ENCODE measurements around the gene GAREM2. TPM values are rescaled to one million over a fixed set of nuclear protein-coding genes. Genes with fewer than 3 reads are reported as not detected.

Gene GAREM2
- total and polyA plus RNA-seq, 9 of the 15 experiments (the other 6 are each of a cell fraction or from before 2014, with no cell fraction given), result 1.7 to 12.4 (median 2.5) TPM

DNA sequence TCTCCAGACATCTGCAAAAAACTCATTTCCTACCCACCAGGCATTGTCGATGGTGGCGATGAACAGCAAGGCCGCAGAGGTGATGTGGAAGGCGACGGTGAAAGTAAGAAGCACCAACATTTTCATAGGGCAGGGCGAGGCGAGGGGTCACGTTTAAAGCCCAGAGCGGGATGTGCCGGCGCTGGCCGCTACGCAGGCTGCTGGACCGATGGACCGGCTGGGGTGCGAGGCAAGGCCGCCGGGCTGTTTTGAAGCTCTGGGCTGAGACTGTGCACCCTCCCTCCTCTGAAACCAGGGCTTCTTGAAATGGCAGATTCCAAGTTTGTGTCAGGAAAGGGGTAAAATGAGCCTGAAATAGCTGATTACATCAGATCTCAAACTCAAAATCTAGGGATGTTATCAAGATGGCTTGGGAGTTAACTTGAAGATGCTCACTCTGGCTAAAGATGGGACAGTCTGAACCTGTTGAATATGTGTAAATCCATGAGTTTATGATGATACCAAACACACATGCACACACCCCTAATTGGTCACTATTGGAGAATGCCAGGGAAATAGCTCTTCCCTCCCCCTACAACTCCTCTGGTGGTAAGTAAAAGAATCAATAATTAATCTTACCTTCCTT, 31.6 kb upstream of the GAREM2 start:
- DNase-seq (ENCODE audit: extremely low read depth in 1 of 4, low spot score in 3 of 4) (no peak), ATAC-seq (no peak), FAIRE-seq (no peak)
- peaks cover 13% of the 10 kb centered on the region; the same call in 2 of the 3 replicates for H3K36me3 ChIP-seq (ENCODE audit: control insufficient read depth, insufficient read depth, low read length)
- in situ Hi-C loops (cut with MboI) (no loop called here), intact Hi-C loops (cut with micrococcal nuclease) (no loop called here)
- ChIA-PET POLR2A (interaction anchor here (0.9 kb wide), 1 partner anchor 101 kb away, joined by 3 read pairs; no protein-coding TSS in a partner anchor), CTCF (ENCODE audit: low intra/inter-chr PET ratio) (interaction anchor here (0.9 kb wide), 1 partner anchor 290 kb away, joined by 3 read pairs; no protein-coding TSS in a partner anchor)
- H3K4me2 ChIP-seq (ENCODE audit: insufficient read depth, low read length), result no peak overlapping the region
- no peaks in the 10 kb centered on the region for H3K9me3 ChIP-seq (replicated peaks; ENCODE audit: control insufficient read depth, insufficient read depth, low read depth, low read length)
- 92% methylated on average over 18 of the region's 18 CpGs for WGBS (ENCODE audit: insufficient coverage, low coverage, missing lambda C conversion rate)
- no peaks in the 10 kb centered on the region for H3K9me1 ChIP-seq (ENCODE audit: control insufficient read depth, insufficient read depth, low read length)
- H3K27ac ChIP-seq (ENCODE audit: extremely low read depth, low read depth, low read length), result no peak overlapping the region
- H3K4me1 ChIP-seq (replicated peaks in 1 of 2; ENCODE audit: control insufficient read depth in 2 of 2, insufficient read depth in 2 of 2, low read length in 2 of 2), result peaks cover 5 to 13% of the 10 kb centered on the region in 2 experiments; a peak in 3 of 5 replicates
- no peak overlapping the region for H3K4me3 ChIP-seq
- no peaks in the 10 kb centered on the region for H3K79me2 ChIP-seq (ENCODE audit: control insufficient read depth, insufficient read depth, low read length)
- H4K20me1 ChIP-seq (replicated peaks; ENCODE audit: control insufficient read depth, insufficient read depth, low read length), result no peaks in the 10 kb centered on the region
- BruUV-seq (replicated peaks), result no TSS peak
- H2AFZ ChIP-seq (ENCODE audit: low read depth, low read length), result no peak overlapping the region
- H3K27me3 ChIP-seq (ENCODE audit: control insufficient read depth in 2 of 2, insufficient read depth in 2 of 2, low read length in 2 of 2), result no peaks in the 10 kb centered on the region
- no peak overlapping the region for H3K9ac ChIP-seq (ENCODE audit: insufficient read depth in 1 of 2, low read depth in 2 of 2, low read length in 2 of 2)
- TF ChIP-seq PTRF (tag; IDR thresholded peaks at IDR 0.05), result no peak
- TF ChIP-seq DACH1 (IDR thresholded peaks at IDR 0.05; ENCODE audit: partially characterized antibody), result no peak
- TF ChIP-seq, protein P1, sequence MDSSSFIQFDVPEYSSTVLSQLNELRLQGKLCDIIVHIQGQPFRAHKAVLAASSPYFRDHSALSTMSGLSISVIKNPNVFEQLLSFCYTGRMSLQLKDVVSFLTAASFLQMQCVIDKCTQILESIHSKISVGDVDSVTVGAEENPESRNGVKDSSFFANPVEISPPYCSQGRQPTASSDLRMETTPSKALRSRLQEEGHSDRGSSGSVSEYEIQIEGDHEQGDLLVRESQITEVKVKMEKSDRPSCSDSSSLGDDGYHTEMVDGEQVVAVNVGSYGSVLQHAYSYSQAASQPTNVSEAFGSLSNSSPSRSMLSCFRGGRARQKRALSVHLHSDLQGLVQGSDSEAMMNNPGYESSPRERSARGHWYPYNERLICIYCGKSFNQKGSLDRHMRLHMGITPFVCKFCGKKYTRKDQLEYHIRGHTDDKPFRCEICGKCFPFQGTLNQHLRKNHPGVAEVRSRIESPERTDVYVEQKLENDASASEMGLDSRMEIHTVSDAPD (CRISPR knock-in tag; IDR thresholded peaks at IDR 0.05), result no peak
- TF ChIP-seq ASH1L (IDR thresholded peaks at IDR 0.05; ENCODE audit: borderline replicate concordance, low read depth, partially characterized antibody), result no peak
- TF ChIP-seq SMARCA4 (IDR thresholded peaks at IDR 0.05), result no peak
- no peak for TF ChIP-seq TEAD2 (tag; IDR thresholded peaks at IDR 0.05)
- TF ChIP-seq, protein P2, sequence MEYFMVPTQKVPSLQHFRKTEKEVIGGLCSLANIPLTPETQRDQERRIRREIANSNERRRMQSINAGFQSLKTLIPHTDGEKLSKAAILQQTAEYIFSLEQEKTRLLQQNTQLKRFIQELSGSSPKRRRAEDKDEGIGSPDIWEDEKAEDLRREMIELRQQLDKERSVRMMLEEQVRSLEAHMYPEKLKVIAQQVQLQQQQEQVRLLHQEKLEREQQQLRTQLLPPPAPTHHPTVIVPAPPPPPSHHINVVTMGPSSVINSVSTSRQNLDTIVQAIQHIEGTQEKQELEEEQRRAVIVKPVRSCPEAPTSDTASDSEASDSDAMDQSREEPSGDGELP (CRISPR knock-in tag; IDR thresholded peaks at IDR 0.05; ENCODE audit: borderline replicate concordance), result no peak
- no peak for TF ChIP-seq ZNF354B (CRISPR knock-in tag; IDR thresholded peaks at IDR 0.05)
- no peak for TF ChIP-seq STAG1 (CRISPR knock-in tag; IDR thresholded peaks at IDR 0.05; ENCODE audit: borderline replicate concordance)
- TF ChIP-seq, protein P3, sequence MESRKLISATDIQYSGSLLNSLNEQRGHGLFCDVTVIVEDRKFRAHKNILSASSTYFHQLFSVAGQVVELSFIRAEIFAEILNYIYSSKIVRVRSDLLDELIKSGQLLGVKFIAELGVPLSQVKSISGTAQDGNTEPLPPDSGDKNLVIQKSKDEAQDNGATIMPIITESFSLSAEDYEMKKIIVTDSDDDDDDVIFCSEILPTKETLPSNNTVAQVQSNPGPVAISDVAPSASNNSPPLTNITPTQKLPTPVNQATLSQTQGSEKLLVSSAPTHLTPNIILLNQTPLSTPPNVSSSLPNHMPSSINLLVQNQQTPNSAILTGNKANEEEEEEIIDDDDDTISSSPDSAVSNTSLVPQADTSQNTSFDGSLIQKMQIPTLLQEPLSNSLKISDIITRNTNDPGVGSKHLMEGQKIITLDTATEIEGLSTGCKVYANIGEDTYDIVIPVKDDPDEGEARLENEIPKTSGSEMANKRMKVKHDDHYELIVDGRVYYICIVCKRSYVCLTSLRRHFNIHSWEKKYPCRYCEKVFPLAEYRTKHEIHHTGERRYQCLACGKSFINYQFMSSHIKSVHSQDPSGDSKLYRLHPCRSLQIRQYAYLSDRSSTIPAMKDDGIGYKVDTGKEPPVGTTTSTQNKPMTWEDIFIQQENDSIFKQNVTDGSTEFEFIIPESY (CRISPR knock-in tag; IDR thresholded peaks at IDR 0.05), result peak; percentile 66
- no peak for TF ChIP-seq YY1 (IDR thresholded peaks at IDR 0.05; ENCODE audit: borderline replicate concordance in 1 of 3, control insufficient read depth in 1 of 3, extremely low read depth in 1 of 3, insufficient read depth in 3 of 3, insufficient read length in 1 of 3, insufficient replicate concordance in 2 of 3, low read depth in 1 of 3, low read length in 2 of 3)
- TF ChIP-seq, protein P4, sequence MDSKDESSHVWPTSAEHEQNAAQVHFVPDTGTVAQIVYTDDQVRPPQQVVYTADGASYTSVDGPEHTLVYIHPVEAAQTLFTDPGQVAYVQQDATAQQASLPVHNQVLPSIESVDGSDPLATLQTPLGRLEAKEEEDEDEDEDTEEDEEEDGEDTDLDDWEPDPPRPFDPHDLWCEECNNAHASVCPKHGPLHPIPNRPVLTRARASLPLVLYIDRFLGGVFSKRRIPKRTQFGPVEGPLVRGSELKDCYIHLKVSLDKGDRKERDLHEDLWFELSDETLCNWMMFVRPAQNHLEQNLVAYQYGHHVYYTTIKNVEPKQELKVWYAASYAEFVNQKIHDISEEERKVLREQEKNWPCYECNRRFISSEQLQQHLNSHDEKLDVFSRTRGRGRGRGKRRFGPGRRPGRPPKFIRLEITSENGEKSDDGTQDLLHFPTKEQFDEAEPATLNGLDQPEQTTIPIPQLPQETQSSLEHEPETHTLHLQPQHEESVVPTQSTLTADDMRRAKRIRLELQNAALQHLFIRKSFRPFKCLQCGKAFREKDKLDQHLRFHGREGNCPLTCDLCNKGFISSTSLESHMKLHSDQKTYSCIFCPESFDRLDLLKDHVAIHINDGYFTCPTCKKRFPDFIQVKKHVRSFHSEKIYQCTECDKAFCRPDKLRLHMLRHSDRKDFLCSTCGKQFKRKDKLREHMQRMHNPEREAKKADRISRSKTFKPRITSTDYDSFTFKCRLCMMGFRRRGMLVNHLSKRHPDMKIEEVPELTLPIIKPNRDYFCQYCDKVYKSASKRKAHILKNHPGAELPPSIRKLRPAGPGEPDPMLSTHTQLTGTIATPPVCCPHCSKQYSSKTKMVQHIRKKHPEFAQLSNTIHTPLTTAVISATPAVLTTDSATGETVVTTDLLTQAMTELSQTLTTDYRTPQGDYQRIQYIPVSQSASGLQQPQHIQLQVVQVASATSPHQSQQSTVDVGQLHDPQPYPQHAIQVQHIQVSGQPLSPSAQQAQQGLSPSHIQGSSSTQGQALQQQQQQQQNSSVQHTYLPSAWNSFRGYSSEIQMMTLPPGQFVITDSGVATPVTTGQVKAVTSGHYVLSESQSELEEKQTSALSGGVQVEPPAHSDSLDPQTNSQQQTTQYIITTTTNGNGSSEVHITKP (IDR thresholded peaks at IDR 0.05; ENCODE audit: partially characterized antibody), result peak; percentile 92
- TF ChIP-seq ARNT (IDR thresholded peaks at IDR 0.05), result no peak
